ENCODE results near the gene PNLDC1. TPM values are rescaled to one million over a fixed set of nuclear protein-coding genes. Genes with fewer than 3 reads are reported as not detected.
"Not testable (repeated sequence)": the region's sequence is repeated elsewhere in the genome, so short reads cannot be mapped to it uniquely, and the experiment has no call there.

The PNLDC1 gene
- total RNA-seq, 1 donor from 2014 or later, result not detected

- no peak overlapping the region for H3K27ac Mint-ChIP-seq (ENCODE audit: unreplicated experiment)
- no peak for TF ChIP-seq CTCF (IDR thresholded peaks at IDR 0.05)
- H3K4me3 Mint-ChIP-seq (ENCODE audit: unreplicated experiment), result no peak overlapping the region
- DNase-seq (ENCODE audit: extremely low spot score, unreplicated experiment), result no peak
- H3K9me3 Mint-ChIP-seq (ENCODE audit: unreplicated experiment), result no peaks in the 10 kb centered on the region
- H3K36me3 Mint-ChIP-seq (ENCODE audit: unreplicated experiment), result no peaks in the 10 kb centered on the region
- peaks cover 9% of the 10 kb centered on the region for H3K4me1 Mint-ChIP-seq (ENCODE audit: unreplicated experiment)
- H3K27me3 Mint-ChIP-seq (ENCODE audit: unreplicated experiment), result no peaks in the 10 kb centered on the region
Observed at GRCh38 chr6:159819098-159819497, 19.0 kb downstream of the PNLDC1 start.

GRCh38 chr6:159819932-159820640 is 20.0 kb downstream of the PNLDC1 start:
- Mint-ChIP-seq H3K9me3 (ENCODE audit: unreplicated experiment) (no peaks in the 10 kb centered on the region), H3K27ac (ENCODE audit: unreplicated experiment) (no peak overlapping the region), H3K27me3 (ENCODE audit: unreplicated experiment) (no peaks in the 10 kb centered on the region), H3K36me3 (ENCODE audit: unreplicated experiment) (no peaks in the 10 kb centered on the region), H3K4me1 (ENCODE audit: unreplicated experiment) (peaks cover 9% of the 10 kb centered on the region), H3K4me3 (ENCODE audit: unreplicated experiment) (peak overlapping the region; percentile 38)
- DNase-seq (ENCODE audit: extremely low spot score, unreplicated experiment), result no peak
- no peak for TF ChIP-seq CTCF (IDR thresholded peaks at IDR 0.05)

GRCh38 chr6:159821122-159821521 is 21.0 kb downstream of the PNLDC1 start:
- H3K27me3 Mint-ChIP-seq (ENCODE audit: unreplicated experiment), result no peaks in the 10 kb centered on the region
- H3K36me3 Mint-ChIP-seq (ENCODE audit: unreplicated experiment), result no peaks in the 10 kb centered on the region
- DNase-seq (ENCODE audit: extremely low spot score, unreplicated experiment), result no peak
- no peaks in the 10 kb centered on the region for H3K9me3 Mint-ChIP-seq (ENCODE audit: unreplicated experiment)
- no peak for TF ChIP-seq CTCF (IDR thresholded peaks at IDR 0.05)
- no peak overlapping the region for H3K4me3 Mint-ChIP-seq (ENCODE audit: unreplicated experiment)
- no peak overlapping the region for H3K27ac Mint-ChIP-seq (ENCODE audit: unreplicated experiment)
- H3K4me1 Mint-ChIP-seq (ENCODE audit: unreplicated experiment), result peaks cover 9% of the 10 kb centered on the region

- Mint-ChIP-seq H3K27me3 (ENCODE audit: unreplicated experiment) (no peaks in the 10 kb centered on the region), H3K4me1 (ENCODE audit: unreplicated experiment) (peaks cover 9% of the 10 kb centered on the region), H3K27ac (ENCODE audit: unreplicated experiment) (no peak overlapping the region), H3K36me3 (ENCODE audit: unreplicated experiment) (no peaks in the 10 kb centered on the region), H3K4me3 (ENCODE audit: unreplicated experiment) (no peak overlapping the region), H3K9me3 (ENCODE audit: unreplicated experiment) (no peaks in the 10 kb centered on the region)
- TF ChIP-seq CTCF (IDR thresholded peaks at IDR 0.05), result no peak
- no peak for DNase-seq (ENCODE audit: extremely low spot score, unreplicated experiment)
Observed at GRCh38 chr6:159821726-159822125, 21.6 kb downstream of the PNLDC1 start.

GRCh38 chr6:159823953-159824352 is 23.9 kb downstream of the PNLDC1 start:
- Mint-ChIP-seq H3K27ac (ENCODE audit: unreplicated experiment) (no peak overlapping the region), H3K36me3 (ENCODE audit: unreplicated experiment) (no peaks in the 10 kb centered on the region), H3K9me3 (ENCODE audit: unreplicated experiment) (no peaks in the 10 kb centered on the region), H3K27me3 (ENCODE audit: unreplicated experiment) (no peaks in the 10 kb centered on the region), H3K4me3 (ENCODE audit: unreplicated experiment) (no peak overlapping the region), H3K4me1 (ENCODE audit: unreplicated experiment) (peaks cover 9% of the 10 kb centered on the region)
- no peak for TF ChIP-seq CTCF (IDR thresholded peaks at IDR 0.05)
- no peak for DNase-seq (ENCODE audit: extremely low spot score, unreplicated experiment)

GRCh38 chr6:159824690-159825089 is 24.6 kb downstream of the PNLDC1 start:
- peaks cover 11% of the 10 kb centered on the region for H3K4me1 Mint-ChIP-seq (ENCODE audit: unreplicated experiment)
- not testable (repeated sequence) for DNase-seq (ENCODE audit: extremely low spot score, unreplicated experiment); H3K27me3 Mint-ChIP-seq (ENCODE audit: unreplicated experiment); H3K27ac Mint-ChIP-seq (ENCODE audit: unreplicated experiment); H3K9me3 Mint-ChIP-seq (ENCODE audit: unreplicated experiment); H3K4me3 Mint-ChIP-seq (ENCODE audit: unreplicated experiment); H3K36me3 Mint-ChIP-seq (ENCODE audit: unreplicated experiment)

Data from osteocyte (in vitro differentiated cells).